ENCODE data around the gene C9. TPM values are rescaled to one million over a fixed set of nuclear protein-coding genes. Genes with fewer than 3 reads are reported as not detected.
"Not testable (repeated sequence)": the region's sequence is repeated elsewhere in the genome, so short reads cannot be mapped to it uniquely, and the experiment has no call there.

C9 gene
- total RNA-seq, 1 donor from 2014 or later = not detected

GRCh38 chr5:39264528-39264927, 99.8 kb downstream of the C9 start:
- no peak for DNase-seq (ENCODE audit: low spot score)

GRCh38 chr5:39262981-39263380, 101.3 kb downstream of the C9 start:
- no peak for DNase-seq (ENCODE audit: low spot score)

GRCh38 chr5:39260095-39260494, 104.2 kb downstream of the C9 start:
- no peak for DNase-seq (ENCODE audit: low spot score)

- DNase-seq (ENCODE audit: low spot score) = no peak
These were observed 106.7 kb downstream of the C9 start for GRCh38 chr5:39257554-39257953.

GRCh38 chr5:39256477-39257235, 107.6 kb downstream of the C9 start:
- no peak for DNase-seq (ENCODE audit: low spot score)

GRCh38 chr5:39255406-39255805, 108.9 kb downstream of the C9 start:
- no peak for DNase-seq (ENCODE audit: low spot score)

GRCh38 chr5:39254671-39255070, 109.6 kb downstream of the C9 start:
- DNase-seq (ENCODE audit: low spot score) = no peak

GRCh38 chr5:39253196-39253595, 111.1 kb downstream of the C9 start:
- DNase-seq (ENCODE audit: low spot score) = no peak

GRCh38 chr5:39249564-39250274, 114.6 kb downstream of the C9 start:
- no peak for DNase-seq (ENCODE audit: low spot score)

- no peak for DNase-seq (ENCODE audit: low spot score)
These were observed 115.2 kb downstream of the C9 start for GRCh38 chr5:39249069-39249468.

- no peak for DNase-seq (ENCODE audit: low spot score)
These were observed 123.5 kb downstream of the C9 start for GRCh38 chr5:39240750-39241149.

- DNase-seq (ENCODE audit: low spot score) = no peak
These were observed 125.8 kb downstream of the C9 start for GRCh38 chr5:39238366-39239105.

GRCh38 chr5:39236718-39237117, 127.6 kb downstream of the C9 start:
- no peak for DNase-seq (ENCODE audit: low spot score)

- DNase-seq (ENCODE audit: low spot score) = no peak
These were observed 128.6 kb downstream of the C9 start for GRCh38 chr5:39235648-39236047.

GRCh38 chr5:39234494-39234893, 129.8 kb downstream of the C9 start:
- DNase-seq (ENCODE audit: low spot score) = not testable (repeated sequence)

Other genes starting within 250 kb of the C9 start
- gene FYB1, start 144.9 kb downstream of the C9 start, total RNA-seq = 27.8 TPM
- gene DAB2, start 60.5 kb upstream of the C9 start, total RNA-seq = 221 TPM

All from mesenteric fat pad (tissue), 1 donor.